Measurements from ENCODE around the gene IRX5.
A peak's percentile ranks its signal among the peaks of the same experiment; 100 is the strongest.

Gene IRX5

DNA sequence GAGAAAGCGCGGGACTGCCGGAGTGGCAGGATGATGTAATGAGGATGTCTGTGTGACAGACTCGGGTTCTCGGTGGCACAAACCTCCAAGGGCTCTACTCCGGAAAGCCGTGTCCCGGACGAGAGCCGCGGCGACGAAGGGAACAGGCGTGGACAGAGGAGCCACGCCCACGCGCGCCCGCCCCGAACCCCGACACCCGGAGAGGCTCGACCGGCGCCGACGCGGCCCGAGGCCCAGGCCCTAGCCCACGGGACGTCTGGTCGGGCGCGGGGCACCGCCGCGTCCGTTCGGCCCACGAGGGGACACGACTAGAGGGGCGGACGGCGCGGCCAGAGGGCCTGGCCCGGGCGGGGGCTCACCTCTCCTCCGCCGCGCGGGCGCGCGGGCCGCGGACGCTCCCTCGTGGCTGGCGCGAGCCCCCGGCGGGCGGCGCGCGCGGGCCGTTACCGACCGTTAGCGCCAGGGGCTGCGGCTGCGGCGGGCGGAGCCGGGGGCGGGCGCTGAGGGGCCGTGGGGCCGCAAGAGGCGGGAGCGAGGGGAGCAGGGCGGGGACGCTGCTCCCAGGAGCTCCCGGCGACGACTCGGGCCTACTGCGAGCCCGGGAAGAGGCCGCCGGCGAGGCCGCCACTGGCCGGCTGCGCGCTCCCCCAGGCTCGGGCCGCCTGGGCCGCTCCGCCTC, 2.1 kb upstream of the IRX5 start:
- in situ Hi-C loops (cut with HindIII; ENCODE audit: low pct_ligation_motif_present, low pct_unique_long_range_greater_than_20kb, low sequenced_read_pairs), result no loop called here
- DNase-seq, result peak; percentile 61

GRCh38 chr16:54929090-54930004, 1.3 kb upstream of the IRX5 start:
- DNase-seq, result peak; percentile 100
- in situ Hi-C loops (cut with HindIII; ENCODE audit: low pct_ligation_motif_present, low pct_unique_long_range_greater_than_20kb, low sequenced_read_pairs), result no loop called here

DNA sequence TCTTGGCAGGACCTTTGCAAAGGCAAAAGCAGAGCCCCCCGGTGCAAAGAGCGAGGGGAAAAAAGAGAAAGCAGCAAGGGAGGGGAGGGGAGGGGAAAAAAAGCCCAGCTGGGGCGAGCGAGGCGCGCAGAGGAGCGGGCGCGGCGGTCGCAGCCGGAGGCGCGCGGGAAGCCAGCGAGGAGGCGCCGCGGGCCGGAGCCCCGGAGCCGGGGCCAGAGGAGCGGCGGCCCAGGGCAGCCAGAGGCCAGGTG, 129 bp downstream of the IRX5 start:
- in situ Hi-C loops (cut with HindIII; ENCODE audit: low pct_ligation_motif_present, low pct_unique_long_range_greater_than_20kb, low sequenced_read_pairs), result no loop called here
- DNase-seq, result no peak

DNA sequence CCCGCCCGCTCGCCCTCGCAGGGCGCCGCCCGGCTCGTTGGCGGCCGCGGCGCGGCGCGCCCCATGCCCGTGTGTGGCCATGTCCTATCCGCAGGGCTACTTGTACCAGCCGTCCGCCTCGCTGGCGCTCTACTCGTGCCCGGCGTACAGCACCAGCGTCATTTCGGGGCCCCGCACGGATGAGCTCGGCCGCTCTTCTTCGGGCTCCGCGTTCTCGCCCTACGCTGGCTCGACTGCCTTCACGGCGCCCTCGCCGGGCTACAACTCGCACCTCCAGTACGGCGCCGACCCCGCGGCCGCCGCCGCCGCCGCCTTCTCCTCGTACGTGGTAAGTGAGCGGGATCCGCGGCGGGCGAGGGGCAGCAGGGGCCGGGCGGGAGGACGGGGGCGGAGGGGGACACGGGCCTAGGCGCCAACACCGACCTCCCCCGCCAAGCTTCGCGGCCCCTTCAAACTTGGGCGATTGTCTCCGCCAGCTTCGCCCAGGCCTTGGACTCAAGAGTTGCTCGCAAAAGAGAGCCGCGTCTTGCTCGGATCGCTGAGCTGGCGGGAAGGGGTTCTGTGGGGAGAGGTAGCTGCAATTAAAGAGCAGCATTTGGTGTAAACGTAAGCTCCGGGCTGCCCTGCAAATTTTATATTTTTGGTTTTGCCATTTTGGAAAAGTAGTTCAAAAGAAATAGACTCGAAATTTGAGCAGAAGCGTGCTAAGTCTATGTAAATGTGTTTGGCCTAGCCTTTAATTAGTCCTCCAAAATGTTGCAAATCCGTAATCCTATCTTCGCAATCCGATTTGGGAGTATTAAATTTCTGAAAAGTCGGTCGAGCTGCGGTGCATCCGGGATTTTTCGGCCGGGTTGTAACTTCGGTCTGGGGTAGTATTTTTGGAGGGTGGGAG, 702 bp downstream of the IRX5 start:
- in situ Hi-C loops (cut with HindIII; ENCODE audit: low pct_ligation_motif_present, low pct_unique_long_range_greater_than_20kb, low sequenced_read_pairs), result no loop called here
- peak; percentile 52 for DNase-seq

- in situ Hi-C loops (cut with HindIII; ENCODE audit: low pct_ligation_motif_present, low pct_unique_long_range_greater_than_20kb, low sequenced_read_pairs), result no loop called here
- peak; percentile 40 for DNase-seq
Observed at GRCh38 chr16:54932021-54932660, 1.5 kb downstream of the IRX5 start.

DNA sequence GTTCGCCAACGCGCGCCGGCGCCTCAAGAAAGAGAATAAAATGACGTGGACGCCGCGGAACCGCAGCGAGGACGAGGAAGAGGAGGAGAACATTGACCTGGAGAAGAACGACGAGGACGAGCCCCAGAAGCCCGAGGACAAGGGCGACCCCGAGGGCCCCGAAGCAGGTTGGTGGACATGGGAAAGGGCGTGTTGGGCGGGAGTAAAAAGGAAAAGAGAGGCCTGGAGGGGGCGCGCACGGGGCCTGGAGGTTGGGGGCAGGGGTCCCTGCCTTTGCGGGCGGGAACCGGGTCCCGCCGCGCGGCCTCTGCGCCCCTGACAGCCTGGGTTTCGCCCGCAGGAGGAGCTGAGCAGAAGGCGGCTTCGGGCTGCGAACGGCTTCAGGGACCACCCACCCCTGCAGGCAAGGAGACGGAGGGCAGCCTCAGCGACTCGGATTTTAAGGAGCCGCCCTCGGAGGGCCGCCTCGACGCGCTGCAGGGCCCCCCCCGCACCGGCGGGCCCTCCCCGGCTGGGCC, 2.1 kb downstream of the IRX5 start:
- in situ Hi-C loops (cut with HindIII; ENCODE audit: low pct_ligation_motif_present, low pct_unique_long_range_greater_than_20kb, low sequenced_read_pairs), result no loop called here
- peak; percentile 54 for DNase-seq

DNA sequence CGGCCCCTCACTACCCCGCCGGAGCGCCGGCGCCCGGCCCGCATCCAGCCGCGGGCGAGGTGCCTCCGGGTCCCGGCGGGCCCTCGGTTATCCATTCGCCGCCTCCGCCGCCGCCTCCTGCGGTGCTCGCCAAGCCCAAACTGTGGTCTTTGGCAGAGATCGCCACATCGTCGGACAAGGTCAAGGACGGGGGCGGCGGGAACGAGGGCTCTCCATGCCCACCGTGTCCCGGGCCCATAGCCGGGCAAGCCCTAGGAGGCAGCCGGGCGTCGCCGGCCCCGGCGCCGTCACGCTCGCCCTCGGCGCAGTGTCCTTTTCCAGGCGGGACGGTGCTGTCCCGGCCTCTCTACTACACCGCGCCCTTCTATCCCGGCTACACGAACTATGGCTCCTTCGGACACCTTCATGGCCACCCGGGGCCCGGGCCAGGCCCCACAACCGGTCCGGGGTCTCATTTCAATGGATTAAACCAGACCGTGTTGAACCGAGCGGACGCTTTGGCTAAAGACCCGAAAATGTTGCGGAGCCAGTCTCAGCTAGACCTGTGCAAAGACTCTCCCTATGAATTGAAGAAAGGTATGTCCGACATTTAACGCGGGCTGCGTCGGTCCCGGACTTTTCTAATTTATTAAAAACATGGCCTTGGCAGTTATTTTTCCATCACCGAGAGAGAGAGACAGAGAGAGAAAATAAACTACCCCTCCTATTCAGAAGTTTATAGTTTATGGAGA, 2.8 kb downstream of the IRX5 start:
- no peak for DNase-seq
- in situ Hi-C loops (cut with HindIII; ENCODE audit: low pct_ligation_motif_present, low pct_unique_long_range_greater_than_20kb, low sequenced_read_pairs), result no loop called here

DNA sequence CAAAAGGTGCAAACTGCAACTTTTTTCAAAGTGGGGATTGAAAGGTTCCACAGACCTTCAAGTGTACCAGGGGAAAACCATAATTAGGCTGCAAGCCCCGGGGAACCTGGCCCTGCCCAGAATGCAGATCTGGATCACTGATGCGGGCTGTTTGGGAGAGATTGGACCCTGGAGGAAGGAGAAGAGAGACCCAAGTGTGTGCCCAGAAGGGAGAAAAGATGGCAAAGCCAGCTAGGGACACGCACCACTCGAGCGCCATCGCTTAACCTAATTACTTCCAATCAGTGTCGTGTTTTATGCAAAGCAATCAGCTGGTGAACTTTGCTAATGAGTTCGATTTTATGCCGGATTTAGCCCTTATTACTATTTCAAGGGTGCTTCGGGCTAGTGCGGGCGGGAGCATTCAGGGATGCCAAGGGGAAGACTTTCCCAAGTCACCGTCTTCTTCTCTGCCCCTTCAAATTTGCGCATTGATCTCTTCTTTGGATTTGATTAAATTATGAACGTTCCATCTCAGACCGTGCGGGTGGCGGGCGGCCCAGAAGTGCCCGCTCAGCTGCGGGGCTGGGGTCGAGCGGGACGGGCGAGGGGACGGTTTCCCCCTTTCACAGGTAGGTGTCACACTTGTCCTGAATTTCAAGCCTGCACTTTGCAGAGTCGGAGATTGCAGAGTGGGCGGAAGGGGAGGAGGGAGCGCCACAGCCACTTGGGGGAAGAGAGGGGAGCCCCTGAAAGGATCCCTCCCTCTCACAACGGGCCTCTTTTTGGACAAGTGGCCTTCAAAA, 4.0 kb downstream of the IRX5 start:
- in situ Hi-C loops (cut with HindIII; ENCODE audit: low pct_ligation_motif_present, low pct_unique_long_range_greater_than_20kb, low sequenced_read_pairs), result no loop called here
- DNase-seq, result no peak

- in situ Hi-C loops (cut with HindIII; ENCODE audit: low pct_ligation_motif_present, low pct_unique_long_range_greater_than_20kb, low sequenced_read_pairs), result no loop called here
Observed at GRCh38 chr16:54935266-54935968, 4.8 kb downstream of the IRX5 start.

DNA sequence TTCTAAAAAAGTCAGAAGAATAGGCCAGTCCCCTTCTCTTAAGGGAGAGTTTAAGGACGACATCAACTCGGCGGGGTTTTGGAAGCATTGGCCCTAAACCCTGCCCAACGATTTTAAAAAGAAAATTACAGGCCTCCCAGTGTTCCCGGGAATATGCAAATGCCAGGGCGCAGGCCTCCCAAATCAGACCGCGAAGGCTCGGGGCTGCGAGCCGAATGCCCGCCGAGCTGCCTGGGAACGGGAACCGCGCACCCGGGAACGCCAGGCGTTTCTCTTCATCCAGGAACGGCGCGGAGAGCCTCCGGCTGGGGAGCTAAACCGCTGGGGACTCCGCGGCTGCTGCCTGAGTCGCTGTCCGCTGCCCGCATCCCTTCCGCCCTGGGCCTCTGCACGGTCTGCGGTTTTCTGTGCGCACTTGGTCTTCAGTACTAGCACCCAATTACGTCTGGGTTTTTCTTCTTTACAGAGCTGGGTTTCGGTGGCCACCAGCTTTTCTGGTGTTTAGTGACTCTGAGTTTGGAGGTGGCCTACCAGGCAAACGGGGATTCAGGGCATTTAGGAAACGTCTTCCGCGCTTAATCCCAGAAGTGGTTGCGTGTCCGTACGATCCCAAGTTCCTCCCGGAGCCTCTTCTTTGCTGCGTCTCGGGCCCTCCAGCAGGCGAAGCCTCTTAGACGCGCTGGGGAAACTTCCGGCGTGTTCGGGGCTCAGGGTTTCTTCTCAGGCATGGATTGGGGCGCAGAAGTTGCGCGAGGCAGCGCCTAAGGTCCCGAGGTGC, 5.7 kb downstream of the IRX5 start:
- no peak for DNase-seq
- in situ Hi-C loops (cut with HindIII; ENCODE audit: low pct_ligation_motif_present, low pct_unique_long_range_greater_than_20kb, low sequenced_read_pairs), result no loop called here

More at GRCh38 chr16:54935266-54935968, 4.8 kb downstream of the IRX5 start:
- DNase-seq, result no peak

- no peak for DNase-seq
- in situ Hi-C loops (cut with HindIII; ENCODE audit: low pct_ligation_motif_present, low pct_unique_long_range_greater_than_20kb, low sequenced_read_pairs), result no loop called here
Observed at GRCh38 chr16:54936979-54937670, 6.5 kb downstream of the IRX5 start.

DNA sequence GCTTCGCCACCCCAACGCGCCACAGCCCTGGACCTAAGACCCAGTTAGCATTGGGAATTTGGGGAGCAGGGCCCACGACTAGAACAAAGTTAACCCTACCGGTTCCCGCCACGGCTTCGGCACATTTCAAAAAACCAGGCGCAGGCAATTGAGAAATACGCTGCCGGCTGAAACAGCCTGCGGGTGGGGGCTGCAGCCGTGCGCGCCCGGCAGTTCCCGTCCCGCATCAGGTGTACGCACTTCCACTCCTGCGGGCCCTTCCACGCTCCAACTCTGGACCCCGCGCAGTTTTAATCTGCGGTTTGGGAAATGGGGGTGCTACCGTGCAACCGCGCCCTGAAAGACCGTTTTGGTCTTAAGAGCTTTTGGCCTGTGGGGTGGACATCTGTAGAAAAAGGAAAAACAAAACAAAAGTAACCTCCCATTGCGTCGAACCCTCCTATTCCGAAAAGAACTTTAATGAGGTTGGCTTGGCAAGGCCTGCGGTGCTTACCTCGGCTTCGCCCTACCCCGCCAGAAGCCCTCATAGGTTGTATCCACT, 7.1 kb downstream of the IRX5 start:
- in situ Hi-C loops (cut with HindIII; ENCODE audit: low pct_ligation_motif_present, low pct_unique_long_range_greater_than_20kb, low sequenced_read_pairs), result no loop called here
- no peak for DNase-seq

GRCh38 chr16:54938212-54939028, 7.8 kb downstream of the IRX5 start:
- in situ Hi-C loops (cut with HindIII; ENCODE audit: low pct_ligation_motif_present, low pct_unique_long_range_greater_than_20kb, low sequenced_read_pairs), result no loop called here
- DNase-seq, result no peak

- no peak for DNase-seq
- in situ Hi-C loops (cut with HindIII; ENCODE audit: low pct_ligation_motif_present, low pct_unique_long_range_greater_than_20kb, low sequenced_read_pairs), result no loop called here
Observed at GRCh38 chr16:54939029-54939346, 8.3 kb downstream of the IRX5 start.

Data from ACHN (cell line).